H9 (cell line): Measurements from ENCODE around the gene RBMS3. TPM values are rescaled to one million over a fixed set of nuclear protein-coding genes. Genes with fewer than 3 reads are reported as not detected.

Source experiments
- DNase-seq: peaks from one replicate; pipeline ENCODE4 v3.0.0-alpha.2; 2017
- H2AFZ ChIP-seq: one replicate; pipeline ENCODE4 v1.6.1; 2013; ENCODE audit warnings: mild to moderate bottlenecking, low read length, control low read depth, moderate library complexity
- H2AK5ac ChIP-seq: 2 replicates; pipeline ENCODE4 v1.6.1; 2013; ENCODE audit warnings: low read length, control low read depth, mixed read lengths; ENCODE audit not compliant: insufficient read length
- H2BK120ac ChIP-seq: one replicate; pipeline ENCODE4 v1.6.1; 2013; ENCODE audit warnings: low read depth, mild to moderate bottlenecking, low read length, control low read depth, inconsistent platforms; ENCODE audit not compliant: poor library complexity, severe bottlenecking
- H2BK12ac ChIP-seq: 2 replicates; pipeline ENCODE4 v1.6.1; 2013; ENCODE audit warnings: low read length, control low read depth, mixed read lengths, low read depth; ENCODE audit not compliant: insufficient read length
- H2BK15ac ChIP-seq: 2 replicates; pipeline ENCODE4 v1.6.1; 2013; ENCODE audit warnings: low read depth, low read length, control low read depth
- H2BK20ac ChIP-seq: one replicate; pipeline ENCODE4 v1.6.1; 2013; ENCODE audit warnings: low read depth, mild to moderate bottlenecking, low read length, control low read depth, inconsistent platforms; ENCODE audit not compliant: poor library complexity, severe bottlenecking
- H2BK5ac ChIP-seq: 2 replicates; pipeline ENCODE4 v1.6.1; 2013; ENCODE audit warnings: low read length, control low read depth, mixed read lengths; ENCODE audit not compliant: insufficient read length
- H3K14ac ChIP-seq: 2 replicates; pipeline ENCODE4 v1.6.1; 2013; ENCODE audit warnings: low read length, control low read depth; ENCODE audit not compliant: insufficient read depth
- H3K18ac ChIP-seq: 2 replicates; pipeline ENCODE4 v1.6.1; 2013; ENCODE audit warnings: low read depth, mild to moderate bottlenecking, mixed read lengths, low read length, control low read depth; ENCODE audit not compliant: insufficient read length
- H3K23ac ChIP-seq: 2 replicates; pipeline ENCODE4 v1.6.1; 2013; ENCODE audit warnings: low read length, control low read depth, mixed read lengths, low read depth; ENCODE audit not compliant: insufficient read length
- H3K23me2 ChIP-seq: 2 replicates; pipeline ENCODE4 v1.6.1; 2013; ENCODE audit warnings: low read depth, mild to moderate bottlenecking, mixed read lengths, low read length, control low read depth; ENCODE audit not compliant: insufficient read length, poor library complexity, severe bottlenecking
- H3K27ac ChIP-seq: 2 replicates; pipeline ENCODE4 v1.5.1; 2013; ENCODE audit warnings: low read length, control low read depth, mixed read lengths, low read depth; ENCODE audit not compliant: insufficient read length
- H3K27me3 ChIP-seq: 2 replicates; pipeline ENCODE4 v1.6.1; 2013; ENCODE audit warnings: low read length, control low read depth, inconsistent platforms; ENCODE audit not compliant: insufficient read depth
- H3K4ac ChIP-seq: 2 replicates; pipeline ENCODE4 v1.6.1; 2013; ENCODE audit warnings: low read depth, mild to moderate bottlenecking, control low read depth, inconsistent platforms, low read length, moderate library complexity
- H3K4me1 ChIP-seq: 2 replicates; pipeline ENCODE4 v1.6.1; 2013; ENCODE audit warnings: low read length, control low read depth, inconsistent platforms; ENCODE audit not compliant: insufficient read depth
- H3K4me2 ChIP-seq: 2 replicates; pipeline ENCODE4 v1.6.1; 2013; ENCODE audit warnings: low read length, control low read depth, mixed read lengths; ENCODE audit not compliant: insufficient read length, insufficient read depth
- H3K56ac ChIP-seq: 2 replicates; pipeline ENCODE4 v1.6.1; 2013; ENCODE audit warnings: low read depth, mild to moderate bottlenecking, mixed read lengths, low read length, control low read depth; ENCODE audit not compliant: insufficient read length
- H3K79me1 ChIP-seq: 2 replicates; pipeline ENCODE4 v1.6.1; 2013; ENCODE audit warnings: low read depth, mild to moderate bottlenecking, moderate library complexity, low read length, control low read depth, inconsistent platforms; ENCODE audit not compliant: insufficient read depth, poor library complexity, severe bottlenecking
- H3K79me2 ChIP-seq: 2 replicates; pipeline ENCODE4 v1.6.1; 2013; ENCODE audit warnings: low read length, control low read depth, inconsistent platforms; ENCODE audit not compliant: insufficient read depth
- H3K9ac ChIP-seq: 2 replicates; pipeline ENCODE4 v1.6.1; 2013; ENCODE audit warnings: low read length, control low read depth, mixed read lengths; ENCODE audit not compliant: insufficient read length; ENCODE audit errors: extremely low read depth
- H3K9me3 ChIP-seq: one replicate; pipeline ENCODE4 v1.6.1; 2013; ENCODE audit warnings: low read depth, low read length, inconsistent platforms; ENCODE audit not compliant: control insufficient read depth
- H3T11ph ChIP-seq: one replicate; pipeline ENCODE4 v1.6.1; 2013; ENCODE audit warnings: mild to moderate bottlenecking, low read length, control low read depth, inconsistent platforms
- H4K20me1 ChIP-seq: one replicate; pipeline ENCODE4 v1.6.1; 2013; ENCODE audit not compliant: control insufficient read depth, insufficient read length, insufficient read depth
- H4K5ac ChIP-seq: 2 replicates; pipeline ENCODE4 v1.6.1; 2013; ENCODE audit warnings: low read depth, mild to moderate bottlenecking, mixed read lengths, low read length, control low read depth; ENCODE audit not compliant: insufficient read length
- H4K8ac ChIP-seq: replicated peaks from 2 replicates; pipeline ENCODE4 v1.6.1; 2013; ENCODE audit warnings: low read length, control low read depth, mixed read lengths, low read depth; ENCODE audit not compliant: insufficient read length
- H4K91ac ChIP-seq: 2 replicates; pipeline ENCODE4 v1.6.1; 2013; ENCODE audit warnings: low read depth, mild to moderate bottlenecking, moderate library complexity, mixed read lengths, low read length, control low read depth; ENCODE audit not compliant: insufficient read length
- H3K27ac Mint-ChIP-seq, 3 experiments: 2 replicates in 2 of 3; 3 replicates in 1 of 3; pipeline ENCODE4 v1.8.0; 2020 to 2021; ENCODE audit warnings: mixed read lengths in 3 of 3, mild to moderate bottlenecking in 1 of 3, moderate library complexity in 1 of 3
- H3K27me3 Mint-ChIP-seq: 2 replicates; pipeline ENCODE4 v1.8.0; 2021; ENCODE audit warnings: low read depth, mild to moderate bottlenecking, moderate library complexity, mixed read lengths
- H3K36me3 Mint-ChIP-seq, 3 experiments: 2 replicates in 2 of 3; 3 replicates in 1 of 3; pipeline ENCODE4 v1.8.0; 2020 to 2021; ENCODE audit warnings: low read depth in 3 of 3, mixed read lengths in 3 of 3; ENCODE audit not compliant: insufficient read depth in 1 of 3
- H3K4me1 Mint-ChIP-seq, 2 experiments: 2 replicates each; pipeline ENCODE4 v1.8.0; 2020; ENCODE audit warnings: mixed read lengths in 2 of 2
- H3K4me3 Mint-ChIP-seq, 2 experiments: 2 replicates in 1 of 2; 3 replicates in 1 of 2; pipeline ENCODE4 v1.8.0; 2020 to 2021; ENCODE audit warnings: mild to moderate bottlenecking in 2 of 2, mixed read lengths in 2 of 2, moderate library complexity in 1 of 2
- H3K9me3 Mint-ChIP-seq, 2 experiments: 2 replicates in 1 of 2; 3 replicates in 1 of 2; pipeline ENCODE4 v1.8.0; 2020; ENCODE audit warnings: mild to moderate bottlenecking in 2 of 2, mixed read lengths in 2 of 2, moderate library complexity in 1 of 2
- CTCF ChIP-seq: fragments of 200-600 bp; sonication (generic); conservative IDR thresholded peaks from 3 replicates; pipeline ENCODE4 v1.8.0; 2021; ENCODE audit warnings: antibody characterized with exemption, mild to moderate bottlenecking
- WGBS: extraction: QIAGEN DNeasy Blood & Tissue Kit; methylation state at CpG from one replicate; pipeline ENCODE4 v1.1.7; 2013; ENCODE audit warnings: missing lambda C conversion rate, low lambda C conversion rate, mixed read lengths; ENCODE audit not compliant: insufficient read length; ENCODE audit errors: extremely low coverage; 5-methylcytosine and 5-hydroxymethylcytosine counted together
- total RNA-seq: library from RNA; stranded (reverse); gene quantifications from 2 replicates; pipeline ENCODE4 v1.2.1, GENCODE V29; 2021

RBMS3 gene
- total RNA-seq, 1 experiment from 2014 or later, result 8.1 TPM

- Histone ChIP-seq H2BK15ac (no peak overlapping the region), H3K9me3 (no peaks in the 10 kb centered on the region), H4K5ac (no peak overlapping the region), H3K14ac (no peak overlapping the region), H3K23me2 (no peaks in the 10 kb centered on the region), H3K9ac (no peak overlapping the region), H3K27ac (no peak overlapping the region), H3T11ph (no peak overlapping the region), H3K18ac (no peak overlapping the region), H3K23ac (no peak overlapping the region), H2AK5ac (no peak overlapping the region), H4K91ac (no peak overlapping the region), H3K4me1 (no peaks in the 10 kb centered on the region; the same call in 1 of the 2 replicates), H3K4ac (no peak overlapping the region), H3K27me3 (no peaks in the 10 kb centered on the region), H4K20me1 (no peaks in the 10 kb centered on the region), H2BK5ac (no peak overlapping the region), H2BK20ac (no peak overlapping the region), H3K79me2 (no peaks in the 10 kb centered on the region), H3K56ac (no peak overlapping the region), H2BK120ac (no peak overlapping the region), H4K8ac (no peak overlapping the region), H2AFZ (no peak overlapping the region), H3K4me2 (no peak overlapping the region), H3K79me1 (no peaks in the 10 kb centered on the region), H2BK12ac (no peak overlapping the region)
- no CpG with 5 or more reads among the region's 3 CpGs for WGBS
- Mint-ChIP-seq H3K4me3 (no peak overlapping the region), H3K27me3 (no peaks in the 10 kb centered on the region), H3K4me1 (peaks cover 3 to 10% of the 10 kb centered on the region in 2 experiments; a peak in 3 of 4 replicates), H3K27ac (no peak overlapping the region), H3K36me3 (no peaks in the 10 kb centered on the region; a peak in 1 of 7 replicates), H3K9me3 (no peaks in the 10 kb centered on the region)
- no peak for DNase-seq
- TF ChIP-seq CTCF, result no peak
These were observed 201.3 kb downstream of the RBMS3 start for GRCh38 chr3:29481969-29482767.
